Lower leg skin (tissue), 3 donors: ENCODE results near the gene ZNF692.
"Not testable (repeated sequence)": the region's sequence is repeated elsewhere in the genome, so short reads cannot be mapped to it uniquely, and the experiment has no call there.

Experiments used
- POLR2A ChIP-seq, 2 donors: fragments of 450-650 bp; IDR thresholded peaks; one replicate each; pipeline ENCODE4 v1.6.1; 2016 to 2017; ENCODE audit warnings: antibody characterized with exemption in 2 of 2, mild to moderate bottlenecking in 1 of 2, moderate library complexity in 1 of 2
- TF ChIP-seq, protein P1 (sequence below), 3 donors: fragments of 450-650 bp; IDR thresholded peaks; one replicate each; pipeline ENCODE4 v1.5.1; 2016; ENCODE audit warnings: antibody characterized with exemption in 3 of 3, mild to moderate bottlenecking in 3 of 3, moderate library complexity in 2 of 3

DNA sequence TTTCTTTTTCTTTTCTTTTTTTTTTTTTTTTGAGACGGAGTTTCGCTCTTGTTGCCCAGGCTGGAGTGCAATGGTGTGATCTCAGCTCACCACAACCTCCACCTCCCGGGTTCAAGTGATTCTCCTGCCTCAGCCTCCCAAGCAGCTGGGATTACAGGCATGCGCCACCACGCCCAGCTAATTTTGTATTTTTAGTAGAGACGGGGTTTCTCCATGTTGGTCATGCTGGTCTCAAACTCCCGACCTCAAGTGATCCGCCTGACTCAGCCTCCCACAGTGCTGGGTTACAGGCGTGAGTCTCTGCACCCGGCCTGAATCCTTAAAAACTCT, 31.0 kb upstream of the ZNF692 start:
- TF ChIP-seq, protein P1, sequence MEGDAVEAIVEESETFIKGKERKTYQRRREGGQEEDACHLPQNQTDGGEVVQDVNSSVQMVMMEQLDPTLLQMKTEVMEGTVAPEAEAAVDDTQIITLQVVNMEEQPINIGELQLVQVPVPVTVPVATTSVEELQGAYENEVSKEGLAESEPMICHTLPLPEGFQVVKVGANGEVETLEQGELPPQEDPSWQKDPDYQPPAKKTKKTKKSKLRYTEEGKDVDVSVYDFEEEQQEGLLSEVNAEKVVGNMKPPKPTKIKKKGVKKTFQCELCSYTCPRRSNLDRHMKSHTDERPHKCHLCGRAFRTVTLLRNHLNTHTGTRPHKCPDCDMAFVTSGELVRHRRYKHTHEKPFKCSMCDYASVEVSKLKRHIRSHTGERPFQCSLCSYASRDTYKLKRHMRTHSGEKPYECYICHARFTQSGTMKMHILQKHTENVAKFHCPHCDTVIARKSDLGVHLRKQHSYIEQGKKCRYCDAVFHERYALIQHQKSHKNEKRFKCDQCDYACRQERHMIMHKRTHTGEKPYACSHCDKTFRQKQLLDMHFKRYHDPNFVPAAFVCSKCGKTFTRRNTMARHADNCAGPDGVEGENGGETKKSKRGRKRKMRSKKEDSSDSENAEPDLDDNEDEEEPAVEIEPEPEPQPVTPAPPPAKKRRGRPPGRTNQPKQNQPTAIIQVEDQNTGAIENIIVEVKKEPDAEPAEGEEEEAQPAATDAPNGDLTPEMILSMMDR (IDR thresholded peaks at IDR 0.05), result not testable (repeated sequence)
- TF ChIP-seq POLR2A (IDR thresholded peaks at IDR 0.05), result not testable (repeated sequence)
